B cell (primary cell): ENCODE results near the gene GLRX5. TPM values are rescaled to one million over a fixed set of nuclear protein-coding genes. Genes with fewer than 3 reads are reported as not detected.
A peak's percentile ranks its signal among the peaks of the same experiment; 100 is the strongest.

Source experiments
- ATAC-seq: fragments of 200-7000 bp; cut with Tn5 transposase; one replicate; pipeline ENCODE4 v1.10.0; 2021; ENCODE audit warnings: low read depth, mild to moderate bottlenecking, moderate number of reproducible peaks, moderate library complexity
- CTCF ChIA-PET: fragments of 350-600 bp; sonication (Branson Sonifier 250); formaldehyde crosslinking; loops from one replicate; lab custom pipeline; 2021; ENCODE audit warnings: antibody characterized with exemption, inconsistent platforms; lab: Charles Lee
- POLR2A ChIA-PET: fragments of 350-600 bp; sonication (Branson Sonifier 250); formaldehyde crosslinking; loops from one replicate; lab custom pipeline; 2021; ENCODE audit warnings: antibody characterized with exemption; lab: Charles Lee
- DNase-seq: peaks from one replicate; pipeline ENCODE4 v3.0.0; 2013
- H2AFZ ChIP-seq: 2 replicates; pipeline ENCODE4 v1.6.1; 2012; ENCODE audit warnings: mild to moderate bottlenecking, low read depth, low read length; ENCODE audit not compliant: insufficient read depth, poor library complexity, severe bottlenecking
- H3K27ac ChIP-seq, 2 donors: 1 replicate in 1 of 2; 2 replicates in 1 of 2; pipeline ENCODE4 v1.5.1; 2012 to 2013; ENCODE audit warnings: low read length in 2 of 2, mild to moderate bottlenecking in 2 of 2, moderate library complexity in 1 of 2
- H3K27me3 ChIP-seq, 4 experiments: fragments of 200-600 bp in 1 of 4; sonication (generic) in 1 of 4; replicated peaks in 1 of 4; 1 replicate in 2 of 4; 2 replicates in 2 of 4; pipeline versions ENCODE4 v1.6.1 to v1.7.0; 2013 to 2016; ENCODE audit warnings: low read length in 3 of 4, mild to moderate bottlenecking in 2 of 4, mixed read lengths in 1 of 4, moderate library complexity in 1 of 4; ENCODE audit not compliant: insufficient read depth in 4 of 4, control insufficient read depth in 3 of 4; ENCODE audit errors: control extremely low read depth in 1 of 4
- H3K36me3 ChIP-seq, 2 experiments: replicated peaks in 1 of 2; 1 replicate in 1 of 2; 2 replicates in 1 of 2; pipeline versions ENCODE4 v1.6.1 to v1.7.1; 2013; ENCODE audit warnings: low read length in 1 of 2; ENCODE audit not compliant: insufficient read depth in 2 of 2, control insufficient read depth in 1 of 2; ENCODE audit errors: control extremely low read depth in 1 of 2, extremely low read depth in 1 of 2
- H3K4me1 ChIP-seq, 2 donors: fragments of 200-600 bp in 1 of 2; sonication (generic) in 1 of 2; 1 replicate in 1 of 2; 2 replicates in 1 of 2; pipeline versions ENCODE4 v1.5.1 to v1.6.1; 2013 to 2017; ENCODE audit warnings: low read length in 2 of 2; ENCODE audit not compliant: control insufficient read depth in 2 of 2, insufficient read depth in 2 of 2
- H3K4me2 ChIP-seq: replicated peaks from 2 replicates; pipeline ENCODE3; 2012; ENCODE audit warnings: mild to moderate bottlenecking, low read depth, low read length; ENCODE audit not compliant: poor library complexity, severe bottlenecking
- H3K4me3 ChIP-seq, 5 experiments: fragments of 200-600 bp in 1 of 5; sonication (generic) in 1 of 5; 1 replicate in 3 of 5; 2 replicates in 2 of 5; pipeline versions ENCODE4 v1.5.1 to v1.7.0; 2011 to 2016; ENCODE audit warnings: low read length in 4 of 5, mild to moderate bottlenecking in 4 of 5, low read depth in 2 of 5, control low read depth in 1 of 5, moderate library complexity in 1 of 5; ENCODE audit not compliant: insufficient read depth in 1 of 5; ENCODE audit errors: control extremely low read depth in 1 of 5, extremely low read depth in 1 of 5
- H3K79me2 ChIP-seq: fragments of 200-600 bp; sonication (generic); one replicate; pipeline ENCODE4 v1.6.0; 2016; ENCODE audit warnings: low read length; ENCODE audit not compliant: control insufficient read depth, insufficient read depth
- H3K9ac ChIP-seq: fragments of 200-600 bp; sonication (generic); 2 replicates; pipeline ENCODE4 v1.6.1; 2017; ENCODE audit warnings: mild to moderate bottlenecking, low read length, moderate library complexity
- H3K9me3 ChIP-seq, 3 donors: one replicate each; pipeline versions ENCODE4 v1.6.1 to v1.7.1; 2013; ENCODE audit warnings: low read length in 2 of 3; ENCODE audit not compliant: control insufficient read depth in 2 of 3, insufficient read depth in 1 of 3; ENCODE audit errors: control extremely low read depth in 1 of 3
- H4K20me1 ChIP-seq: 2 replicates; pipeline ENCODE4 v1.6.0; 2012; ENCODE audit warnings: mild to moderate bottlenecking, low read length; ENCODE audit not compliant: insufficient read depth, control insufficient read depth, poor library complexity, severe bottlenecking
- H3K27ac Mint-ChIP-seq: one replicate; pipeline ENCODE4 v1.8.0; 2021; ENCODE audit warnings: mixed read lengths
- H3K27me3 Mint-ChIP-seq: one replicate; pipeline ENCODE4 v1.8.0; 2021; ENCODE audit warnings: mixed read lengths
- H3K4me1 Mint-ChIP-seq: one replicate; pipeline ENCODE4 v1.8.0; 2021; ENCODE audit warnings: mixed read lengths
- H3K4me3 Mint-ChIP-seq: one replicate; pipeline ENCODE4 v1.8.0; 2021; ENCODE audit warnings: mixed read lengths
- H3K9me3 Mint-ChIP-seq: one replicate; pipeline ENCODE4 v1.8.0; 2022; ENCODE audit warnings: mixed read lengths; ENCODE audit not compliant: insufficient read depth
- EZH2 ChIP-seq: IDR thresholded peaks from 2 replicates; pipeline ENCODE4 v1.6.1; 2012; ENCODE audit warnings: borderline replicate concordance, low read depth, mild to moderate bottlenecking, moderate library complexity, low read length; ENCODE audit not compliant: insufficient read depth, poor library complexity, severe bottlenecking
- WGBS: methylation state at CpG from one replicate; pipeline ENCODE4 v1.1.5; 2013; ENCODE audit warnings: missing lambda C conversion rate; ENCODE audit not compliant: insufficient coverage; 5-methylcytosine and 5-hydroxymethylcytosine counted together
- intact Hi-C: fragments of 100-400 bp; cut with micrococcal nuclease; formaldehyde crosslinking; loops from one replicate; pipeline ENCODE4 v1.10.0; 2022
- polyA plus RNA-seq: library from polyadenylated mRNA; depleted of rRNA; stranded (reverse); fragments of >200 nt; gene quantifications from 2 replicates; pipeline ENCODE4 v1.2.3, GENCODE V29; 2012
- total RNA-seq, 2 donors: library from RNA; stranded (reverse); fragments of 120-200 nt in 1 of 2; gene quantifications; 1 replicate in 1 of 2; 2 replicates in 1 of 2; pipeline versions ENCODE4 v1.2.3 to v1.2.4, GENCODE V29; 2013 to 2022
- TF ChIP-seq, protein P1 (sequence below): fragments of 200-600 bp; IDR thresholded peaks from one replicate; pipeline ENCODE4 v1.8.0; 2022; ENCODE audit warnings: antibody characterized with exemption, mild to moderate bottlenecking

The GLRX5 gene
- total and polyA plus RNA-seq, 2 donors (not counting 1 experiment from before 2014, with no cell fraction given): 7.8 to 18.4 TPM

DNA sequence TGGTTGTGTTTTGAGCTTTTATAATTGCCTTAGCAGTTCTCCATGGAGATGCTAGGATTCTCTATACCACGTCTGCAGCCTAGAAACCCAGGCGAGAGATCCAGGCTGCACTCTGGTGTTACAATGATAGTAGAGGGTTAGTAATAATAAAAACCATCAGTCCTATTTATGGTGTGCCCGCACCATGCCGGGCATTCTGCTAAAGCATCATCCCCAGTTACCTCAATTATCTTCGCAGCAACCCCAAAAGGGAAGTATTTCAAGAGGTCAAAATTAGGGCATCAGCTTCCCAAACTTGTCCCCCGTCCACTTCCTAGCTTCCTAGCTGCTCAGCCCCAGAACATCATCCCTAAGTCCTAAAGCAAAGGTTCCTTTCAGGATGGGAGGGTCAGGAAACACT is 21.6 kb upstream of the GLRX5 start:
- Histone ChIP-seq H3K36me3 (peaks cover 4 to 22% of the 10 kb centered on the region in 2 experiments), H3K79me2 (peaks cover 63% of the 10 kb centered on the region), H3K27ac (peak overlapping the region in 1 of 2 donors; percentile 64), H2AFZ (peak overlapping the region; percentile 0), H3K9me3 (no peaks in the 10 kb centered on the region), H3K4me3 (no peak overlapping the region), H3K4me2 (peak overlapping the region; percentile 38), H3K27me3 (no peaks in the 10 kb centered on the region), H3K9ac (no peak overlapping the region), H4K20me1 (peaks cover 55% of the 10 kb centered on the region), H3K4me1 (peaks cover 65 to 76% of the 10 kb centered on the region in 2 donors)
- H3K27ac Mint-ChIP-seq: peak overlapping the region; percentile 48
- POLR2A ChIA-PET: no interaction called here
- ATAC-seq (no peak), DNase-seq (no peak)
- intact Hi-C loops: no loop called here
- no peak for TF ChIP-seq EZH2
- TF ChIP-seq, protein P1, sequence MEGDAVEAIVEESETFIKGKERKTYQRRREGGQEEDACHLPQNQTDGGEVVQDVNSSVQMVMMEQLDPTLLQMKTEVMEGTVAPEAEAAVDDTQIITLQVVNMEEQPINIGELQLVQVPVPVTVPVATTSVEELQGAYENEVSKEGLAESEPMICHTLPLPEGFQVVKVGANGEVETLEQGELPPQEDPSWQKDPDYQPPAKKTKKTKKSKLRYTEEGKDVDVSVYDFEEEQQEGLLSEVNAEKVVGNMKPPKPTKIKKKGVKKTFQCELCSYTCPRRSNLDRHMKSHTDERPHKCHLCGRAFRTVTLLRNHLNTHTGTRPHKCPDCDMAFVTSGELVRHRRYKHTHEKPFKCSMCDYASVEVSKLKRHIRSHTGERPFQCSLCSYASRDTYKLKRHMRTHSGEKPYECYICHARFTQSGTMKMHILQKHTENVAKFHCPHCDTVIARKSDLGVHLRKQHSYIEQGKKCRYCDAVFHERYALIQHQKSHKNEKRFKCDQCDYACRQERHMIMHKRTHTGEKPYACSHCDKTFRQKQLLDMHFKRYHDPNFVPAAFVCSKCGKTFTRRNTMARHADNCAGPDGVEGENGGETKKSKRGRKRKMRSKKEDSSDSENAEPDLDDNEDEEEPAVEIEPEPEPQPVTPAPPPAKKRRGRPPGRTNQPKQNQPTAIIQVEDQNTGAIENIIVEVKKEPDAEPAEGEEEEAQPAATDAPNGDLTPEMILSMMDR: no peak
- no peaks in the 10 kb centered on the region for H3K27me3 Mint-ChIP-seq
- peaks cover 77% of the 10 kb centered on the region for H3K4me1 Mint-ChIP-seq
- CTCF ChIA-PET: interaction anchor here (1.1 to 7.9 kb wide), 4 partner anchors 12 to 69 kb away, joined by 3 to 60 read pairs (median 26); no protein-coding TSS in a partner anchor
- H3K9me3 Mint-ChIP-seq: no peaks in the 10 kb centered on the region
- H3K4me3 Mint-ChIP-seq: peak overlapping the region; percentile 14
- 50% methylated on average over 1 of the region's 6 CpGs for WGBS
